Umbilical cord (tissue), 2 donors: ENCODE measurements around the gene PROZ. TPM values are rescaled to one million over a fixed set of nuclear protein-coding genes. Genes with fewer than 3 reads are reported as not detected.
A peak's percentile ranks its signal among the peaks of the same experiment; 100 is the strongest.

Experiments used
- DNase-seq: peaks from one replicate; pipeline ENCODE4 v3.0.0-alpha.2; 2015; ENCODE audit warnings: low spot score
- total RNA-seq: library from RNA; depleted of rRNA; stranded (reverse); fragments of >200 nt; gene quantifications from one replicate; pipeline ENCODE4 v1.2.3, GENCODE V29; 2014; ENCODE audit warnings: low replicate concordance; ENCODE audit not compliant: insufficient read depth

The PROZ gene
- total RNA-seq, 1 donor from 2014 or later = 3.1 TPM

DNA sequence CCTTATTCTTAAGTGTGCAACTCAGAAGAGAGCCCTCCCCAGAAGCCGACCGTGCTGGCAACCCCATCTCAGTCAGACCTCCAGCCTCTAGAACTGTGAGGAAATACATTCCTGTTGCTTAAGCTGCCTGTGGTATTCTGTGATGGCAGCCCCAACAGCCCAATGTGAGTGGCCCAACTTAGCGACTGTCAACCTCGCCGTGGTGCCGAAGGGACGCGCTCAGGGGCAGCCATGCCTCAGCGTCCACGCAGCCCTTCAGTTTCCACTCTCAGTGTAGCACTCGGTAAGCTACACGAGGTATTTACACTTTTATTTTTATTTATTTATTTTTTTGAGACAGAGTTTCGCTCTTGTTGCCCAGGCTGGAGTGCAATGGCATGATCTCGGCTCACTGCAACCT lies 18.4 kb downstream of the PROZ start:
- no peak for DNase-seq

DNA sequence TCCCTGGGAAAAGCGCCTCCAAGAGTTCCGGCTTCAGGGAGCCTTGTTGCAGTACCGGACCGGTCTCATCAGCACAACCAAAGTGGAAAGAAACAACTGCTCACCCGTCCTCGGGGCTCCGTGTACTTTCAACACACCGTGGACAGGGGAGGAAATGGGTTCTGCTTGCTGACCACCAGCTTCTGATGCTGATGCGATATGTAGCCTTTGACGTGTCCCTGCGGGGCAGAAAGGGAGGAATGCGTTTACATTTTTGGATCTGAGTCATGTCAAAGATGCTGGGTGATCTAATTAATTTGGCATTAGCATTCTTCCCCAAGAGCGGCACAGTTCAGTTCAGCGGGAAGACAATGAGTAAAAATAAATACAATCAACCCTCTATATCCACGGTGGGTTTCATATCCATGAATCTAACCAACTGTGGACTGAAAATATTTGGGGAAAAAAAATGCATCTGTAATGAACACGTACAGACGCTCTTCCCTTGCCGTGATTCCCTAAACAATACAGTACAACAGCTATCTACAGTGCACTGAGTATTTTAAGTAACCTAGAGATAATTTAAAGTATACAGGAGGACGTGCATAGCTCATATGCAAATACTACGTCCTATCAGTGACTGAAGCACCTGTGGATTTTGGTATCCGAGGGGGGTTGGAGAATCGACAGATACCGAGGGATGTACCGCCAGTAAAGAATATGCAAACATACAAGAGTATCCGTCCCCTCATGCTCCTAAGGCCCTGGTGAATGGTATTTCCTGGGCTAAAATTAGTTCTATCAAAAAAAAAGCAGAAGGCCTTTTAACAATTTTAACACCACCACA lies 19.8 kb downstream of the PROZ start:
- DNase-seq = no peak

DNA sequence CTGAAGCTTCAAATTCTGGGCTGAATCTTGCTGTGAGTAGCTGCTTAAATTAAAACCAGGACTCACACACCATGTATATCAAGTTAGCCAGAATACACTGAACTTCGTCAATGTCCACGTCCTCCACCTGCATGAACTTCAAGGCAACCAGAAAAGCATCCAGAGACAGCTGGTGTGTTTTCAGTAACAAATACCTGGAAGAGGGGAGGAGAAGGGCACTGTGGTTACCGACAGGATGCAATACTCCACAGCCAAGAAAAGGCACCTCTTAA lies 20.4 kb downstream of the PROZ start:
- no peak for DNase-seq

DNA sequence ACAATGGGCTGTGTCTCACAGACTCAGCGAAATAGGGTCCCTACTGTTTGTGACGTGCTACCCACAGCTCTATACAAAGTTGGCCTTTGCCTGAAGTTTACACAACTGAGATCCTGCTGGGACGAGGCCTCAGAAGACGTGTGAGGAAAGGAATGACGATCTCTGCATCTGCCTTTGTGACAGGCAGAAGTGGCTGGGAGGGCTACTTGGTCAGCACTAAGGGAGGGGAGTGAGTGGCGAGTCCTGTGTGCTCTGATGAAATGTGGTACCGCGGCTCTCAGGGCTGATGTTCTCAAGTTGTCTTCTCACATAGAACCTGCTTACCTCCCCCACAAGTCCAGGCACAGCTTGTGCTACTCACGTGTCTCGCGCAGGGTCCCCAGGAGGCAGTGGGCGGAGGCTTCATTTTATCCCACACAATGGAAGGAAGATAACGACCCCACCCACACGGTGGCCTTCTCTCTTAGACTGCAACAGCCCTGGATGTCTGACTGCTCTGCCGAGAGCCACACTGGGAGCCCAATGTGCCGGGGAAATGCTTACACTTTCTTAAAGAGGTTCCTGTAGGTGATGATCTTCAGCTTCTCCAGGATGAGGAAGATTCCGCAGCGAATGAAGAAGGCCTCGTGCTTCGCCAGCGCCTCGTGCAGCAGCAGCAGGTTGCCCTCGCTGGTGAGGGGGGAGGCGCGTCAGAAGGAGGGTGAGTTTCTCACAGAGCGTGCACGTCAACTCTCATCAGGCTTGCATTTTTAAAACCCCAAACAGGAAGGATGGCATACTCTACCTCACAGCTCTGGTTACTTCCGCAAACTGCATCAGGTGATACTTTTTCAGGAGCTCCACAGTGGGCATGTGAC lies 21.2 kb downstream of the PROZ start:
- DNase-seq = no peak

DNA sequence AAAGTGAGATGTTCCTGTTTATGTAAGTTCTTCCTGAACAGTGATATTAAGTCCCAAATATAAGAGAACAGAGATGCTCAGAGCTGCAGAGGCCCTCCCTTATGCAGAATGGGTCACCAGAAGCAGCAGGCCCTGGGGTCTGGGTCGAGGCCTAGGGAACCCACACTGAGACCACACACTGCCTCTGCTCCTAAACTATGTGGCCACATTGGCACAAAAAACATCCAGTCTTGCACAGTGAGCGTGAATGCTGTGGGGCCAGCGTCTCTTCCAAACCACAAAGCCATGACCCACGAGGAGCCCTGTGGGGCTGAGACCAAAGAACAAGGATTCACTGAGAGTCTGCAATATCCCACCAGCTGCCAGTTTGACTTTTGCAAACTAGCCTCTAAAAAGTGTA lies 23.6 kb downstream of the PROZ start:
- no peak for DNase-seq

DNA sequence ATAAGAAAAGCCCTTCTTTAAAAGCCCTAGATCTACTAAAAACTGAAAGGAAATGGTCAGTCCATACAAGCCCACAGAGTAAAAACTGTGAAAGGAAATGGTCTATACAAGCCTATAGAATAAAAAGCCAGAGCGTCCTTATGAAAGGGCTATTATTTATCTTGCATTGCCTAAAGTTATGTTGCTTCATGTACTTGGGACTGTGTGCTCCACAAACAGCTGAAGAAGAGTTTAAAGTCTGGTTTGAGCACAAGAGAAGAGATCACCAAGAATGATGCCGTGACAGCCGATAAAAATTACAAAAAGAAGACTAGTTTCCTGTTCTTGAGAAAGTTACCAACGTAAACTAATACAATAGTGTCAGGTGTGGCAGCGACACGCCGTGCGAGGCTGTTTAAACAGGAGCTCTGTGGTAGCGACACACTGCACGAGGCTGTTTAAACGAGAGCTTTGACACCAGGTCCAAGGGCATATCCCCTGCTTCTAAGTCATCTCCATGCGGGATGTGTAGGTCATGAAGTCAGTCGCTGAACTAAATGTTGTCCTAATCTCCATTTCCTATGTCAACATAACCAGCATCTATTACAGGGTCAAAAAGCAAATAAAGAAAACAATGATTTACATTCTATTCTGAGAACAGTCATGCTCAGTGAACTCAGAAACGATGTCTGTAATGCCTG lies 25.1 kb downstream of the PROZ start:
- DNase-seq = no peak

DNA sequence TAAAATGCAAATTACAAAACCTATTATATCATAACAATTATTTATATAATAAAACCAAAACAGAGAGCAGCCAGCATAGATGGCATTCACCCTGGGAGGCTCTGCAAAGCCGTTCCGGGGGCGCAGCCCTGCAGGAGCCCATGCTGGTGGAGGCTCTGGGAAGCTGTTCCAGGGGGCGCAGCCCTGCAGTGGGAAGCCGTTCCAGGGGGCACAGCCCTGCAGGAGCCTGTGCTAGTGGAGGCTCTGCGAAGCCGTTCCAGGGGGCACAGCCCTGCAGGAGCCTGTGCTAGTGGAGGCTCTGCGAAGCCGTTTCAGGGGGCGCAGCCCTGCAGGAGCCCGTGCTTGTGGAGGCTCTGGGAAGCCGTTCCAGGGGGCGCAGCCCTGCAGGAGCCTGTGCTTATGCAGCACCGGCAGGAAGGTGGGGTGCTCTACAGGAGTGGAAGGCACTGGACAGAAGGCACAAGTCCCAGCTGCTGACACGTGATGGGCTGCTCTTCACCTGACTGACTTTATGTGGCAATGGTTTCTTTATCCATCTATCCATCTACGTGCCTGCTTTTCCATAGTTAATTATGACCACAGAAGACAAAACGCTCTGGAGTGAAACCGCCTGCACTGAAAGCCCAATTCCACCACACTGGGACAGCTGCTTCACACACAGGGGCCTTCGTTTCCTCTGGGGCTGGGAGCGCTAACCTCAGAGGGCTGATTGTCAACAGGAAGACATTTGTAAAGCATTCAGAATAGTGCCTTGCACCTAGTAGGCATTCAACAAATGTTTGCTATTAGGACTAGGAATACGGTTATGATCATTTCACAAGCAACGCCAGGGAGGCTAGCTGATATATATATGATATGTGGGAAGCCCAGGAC lies 26.4 kb downstream of the PROZ start:
- DNase-seq = no peak

DNA sequence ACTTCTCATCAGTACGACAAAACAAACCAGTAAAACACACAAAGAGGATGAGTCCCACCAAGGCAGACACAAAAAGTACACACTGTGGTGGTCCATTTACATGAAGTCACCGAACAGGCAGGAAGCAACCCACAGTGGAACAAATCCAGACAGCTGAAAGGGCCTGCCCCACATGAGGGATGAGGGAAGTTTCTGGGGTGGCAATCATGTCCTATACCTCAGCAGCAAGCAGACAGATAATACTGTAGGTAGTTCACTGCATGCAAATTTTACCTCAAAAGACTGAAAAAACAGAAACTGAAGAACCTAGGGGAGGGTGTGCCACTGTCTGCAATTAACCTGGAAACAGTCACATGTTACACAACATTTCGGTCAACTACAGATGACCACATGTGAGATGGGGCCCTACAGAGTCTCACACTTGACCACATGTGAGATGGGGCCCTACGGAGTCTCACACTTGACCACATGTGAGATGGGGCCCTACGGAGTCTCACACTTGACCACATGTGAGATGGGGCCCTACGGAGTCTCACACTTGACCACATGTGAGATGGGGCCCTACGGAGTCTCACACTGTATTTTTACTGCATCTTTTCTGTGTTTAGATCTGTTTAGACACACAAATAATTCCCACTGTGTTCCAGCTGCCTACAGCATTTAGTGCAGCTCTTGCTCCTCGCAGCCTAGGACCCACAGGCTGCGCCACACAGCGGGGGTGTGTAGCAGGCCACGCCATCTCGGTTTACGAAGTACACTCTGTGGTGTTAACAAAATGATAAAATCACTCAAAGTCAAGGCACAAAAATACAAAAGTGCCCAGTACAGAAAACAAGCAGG lies 27.8 kb downstream of the PROZ start:
- DNase-seq = no peak

DNA sequence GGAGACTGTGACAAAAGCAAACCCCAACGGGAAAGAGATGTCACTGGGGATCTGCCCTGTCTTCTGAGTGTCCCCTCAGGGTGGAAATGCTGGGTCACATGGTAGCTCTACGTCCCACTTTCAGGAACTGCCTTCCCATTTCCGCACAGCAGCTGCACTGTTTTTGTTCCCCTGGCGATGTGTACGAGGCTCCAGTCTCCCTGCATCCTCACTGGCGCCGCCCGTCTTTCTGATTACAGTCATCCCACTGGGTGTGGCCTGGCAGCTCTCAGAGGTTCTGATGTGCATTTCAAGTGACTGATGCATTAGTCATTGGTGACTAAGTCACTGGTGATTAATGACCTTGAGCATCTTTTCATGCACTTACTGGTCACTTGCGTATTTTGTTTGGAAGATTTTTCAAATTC lies 28.8 kb downstream of the PROZ start:
- DNase-seq = peak; percentile 74

DNA sequence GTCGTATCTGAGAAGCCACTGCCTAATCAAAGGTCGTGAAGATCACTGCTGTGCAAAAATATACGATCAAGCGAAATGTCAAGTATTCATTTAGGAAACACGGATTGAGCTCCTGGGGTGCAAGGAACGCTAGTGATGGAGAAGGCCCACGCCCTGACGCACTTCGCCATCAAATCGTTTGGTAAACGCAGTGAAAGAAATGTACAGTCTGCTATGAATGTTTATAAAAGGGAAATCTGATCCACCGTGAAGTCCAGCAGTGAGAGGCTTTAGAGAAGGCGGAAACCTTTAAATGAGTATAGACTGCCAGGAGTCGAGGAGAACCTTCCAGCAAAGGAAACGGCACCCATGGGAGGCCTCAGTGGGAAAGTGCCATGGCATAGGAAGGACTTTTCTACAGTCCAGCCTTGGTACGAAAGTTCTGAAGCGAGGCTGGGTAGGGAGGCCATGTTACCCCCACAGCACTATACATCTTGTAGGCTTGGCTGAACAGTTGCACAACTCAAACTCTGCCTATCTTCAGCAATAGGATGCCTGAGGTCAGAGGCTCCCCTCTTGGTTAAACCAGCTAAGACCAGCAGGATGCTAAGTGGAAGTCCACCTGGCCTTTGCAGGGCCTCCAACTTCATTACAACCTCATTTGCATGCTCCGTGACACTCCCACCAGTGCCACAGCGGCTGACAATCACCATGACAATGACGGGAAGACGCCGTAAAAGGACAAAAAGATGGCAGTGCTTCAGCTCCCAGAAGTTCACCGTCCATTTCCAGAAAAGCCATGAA lies 29.6 kb downstream of the PROZ start:
- no peak for DNase-seq

DNA sequence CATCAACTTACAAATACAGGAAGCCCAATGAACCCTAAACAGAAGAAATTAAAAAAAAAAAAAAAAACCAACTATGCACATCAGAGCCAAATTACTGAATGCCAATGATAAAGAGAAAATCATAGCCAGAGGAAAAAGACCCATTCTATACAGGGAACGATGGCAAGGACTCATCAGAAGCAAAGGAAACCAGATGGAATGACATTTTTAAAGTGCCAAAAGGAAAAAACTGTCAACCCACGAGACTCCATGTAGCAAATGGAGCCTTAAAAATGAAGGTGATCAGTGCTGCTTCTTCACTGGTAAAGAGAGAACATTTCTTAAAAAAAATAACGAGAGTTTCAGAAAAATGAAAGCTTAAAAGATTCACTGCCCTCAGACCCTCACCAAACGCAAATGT lies 31.7 kb downstream of the PROZ start:
- DNase-seq = no peak

DNA sequence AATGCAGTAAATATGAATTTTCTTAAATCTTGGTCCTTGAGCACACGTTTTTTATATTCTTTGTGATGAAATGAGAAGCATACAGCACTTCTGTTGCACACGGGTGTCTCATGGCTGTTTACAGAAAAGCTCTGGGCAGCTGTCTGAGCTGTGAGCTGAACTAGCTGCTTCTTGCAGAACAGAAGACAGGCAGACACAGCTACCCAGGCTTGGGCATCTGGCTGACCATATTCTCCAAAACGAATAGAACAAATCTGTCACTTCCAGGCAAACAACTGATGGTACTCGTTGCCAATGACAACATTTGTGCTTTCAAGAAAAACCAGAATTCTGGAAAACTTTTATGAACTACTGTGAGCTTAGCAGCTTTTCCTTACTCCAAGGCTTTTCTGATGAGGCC lies 33.8 kb downstream of the PROZ start:
- no peak for DNase-seq

DNA sequence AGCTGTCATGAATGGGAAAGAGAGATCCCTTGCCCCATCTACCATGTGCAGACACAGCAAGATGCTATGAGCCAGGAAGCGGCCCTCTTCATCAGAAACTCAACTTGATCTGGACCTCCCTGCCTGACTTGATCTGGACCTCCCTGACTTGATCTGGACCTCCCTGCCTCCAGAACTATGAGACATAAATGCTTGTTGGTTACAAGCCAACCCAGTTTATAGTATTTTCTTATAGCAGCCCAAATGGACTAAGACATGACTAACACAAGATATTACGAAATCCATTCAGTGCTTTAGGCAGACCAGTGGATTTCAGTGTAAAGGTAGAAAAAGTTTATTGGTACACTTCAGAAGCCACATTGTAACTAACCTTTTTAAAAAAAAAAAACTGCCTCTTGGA lies 34.5 kb downstream of the PROZ start:
- no peak for DNase-seq

DNA sequence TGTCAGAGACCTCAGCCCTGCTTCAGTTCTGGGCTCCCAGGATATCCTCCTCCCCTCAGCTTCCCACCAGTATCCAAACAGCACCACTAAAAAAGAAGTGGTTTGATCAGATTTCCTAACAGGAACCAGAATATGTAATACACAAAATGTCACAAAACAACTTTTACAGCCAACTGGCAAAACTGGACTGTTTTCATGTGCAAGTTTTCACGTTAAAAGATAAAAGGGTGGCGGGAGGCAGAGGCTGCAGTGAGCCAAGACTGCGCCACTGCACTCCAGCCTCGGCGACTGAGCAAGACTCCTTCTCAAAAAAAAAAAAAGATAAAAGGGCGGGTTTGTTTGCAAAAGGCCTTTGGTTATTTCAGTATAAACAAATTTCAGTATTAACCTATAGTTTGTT lies 36.9 kb downstream of the PROZ start:
- no peak for DNase-seq

DNA sequence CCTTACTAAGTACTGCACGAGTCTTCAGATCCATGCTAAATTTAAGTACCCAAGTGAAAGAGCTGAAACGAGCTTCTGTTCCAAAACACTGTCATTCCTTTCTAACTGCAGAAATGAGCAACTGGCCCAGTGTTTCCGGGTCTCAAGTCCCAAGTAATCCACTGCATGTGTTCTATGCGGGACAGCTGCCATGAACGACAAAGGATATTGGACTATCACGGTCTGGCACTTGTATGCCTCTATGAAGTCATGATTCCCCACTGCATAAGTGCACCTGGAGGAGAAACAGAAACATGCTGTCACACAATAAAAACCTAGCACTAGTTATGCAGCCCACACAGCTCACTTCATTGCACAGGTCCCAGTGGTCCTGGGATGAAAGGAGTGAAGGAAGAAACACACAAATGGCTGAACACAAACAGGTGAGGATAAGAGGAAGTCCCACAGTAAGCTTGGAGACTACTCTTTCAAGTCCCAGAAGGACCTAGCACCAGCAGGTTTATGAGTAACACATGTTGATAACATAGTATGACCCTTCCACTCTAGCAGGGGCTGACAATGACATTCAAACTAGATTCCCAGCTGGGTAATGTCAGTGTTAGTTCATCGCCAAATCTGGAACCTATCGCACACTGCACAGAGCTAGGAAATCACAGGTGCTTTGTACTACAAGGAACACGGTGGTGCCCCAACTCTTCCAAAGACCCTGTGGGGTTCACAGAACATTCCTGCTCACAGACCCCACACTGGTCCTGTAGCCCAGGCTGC lies 38.7 kb downstream of the PROZ start:
- DNase-seq = no peak

DNA sequence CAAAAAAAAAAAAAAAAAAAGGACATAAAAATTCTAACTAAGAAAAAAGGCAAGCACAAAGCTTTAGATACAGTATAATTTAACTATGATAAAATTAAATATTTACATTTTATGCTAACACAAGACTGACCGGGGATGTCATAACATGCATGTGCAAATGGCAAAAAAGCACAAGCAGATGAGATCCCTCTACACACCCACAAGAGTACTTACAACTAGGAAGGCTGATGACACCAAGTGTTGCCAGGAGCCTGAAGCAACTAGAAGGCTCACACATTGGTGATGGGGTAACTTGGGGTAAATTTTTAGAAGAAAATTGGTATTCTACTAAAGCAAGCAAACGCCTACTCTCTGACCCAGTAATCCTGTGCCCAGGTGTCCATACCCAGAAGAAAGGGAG lies 43.4 kb downstream of the PROZ start:
- no peak for DNase-seq

DNA sequence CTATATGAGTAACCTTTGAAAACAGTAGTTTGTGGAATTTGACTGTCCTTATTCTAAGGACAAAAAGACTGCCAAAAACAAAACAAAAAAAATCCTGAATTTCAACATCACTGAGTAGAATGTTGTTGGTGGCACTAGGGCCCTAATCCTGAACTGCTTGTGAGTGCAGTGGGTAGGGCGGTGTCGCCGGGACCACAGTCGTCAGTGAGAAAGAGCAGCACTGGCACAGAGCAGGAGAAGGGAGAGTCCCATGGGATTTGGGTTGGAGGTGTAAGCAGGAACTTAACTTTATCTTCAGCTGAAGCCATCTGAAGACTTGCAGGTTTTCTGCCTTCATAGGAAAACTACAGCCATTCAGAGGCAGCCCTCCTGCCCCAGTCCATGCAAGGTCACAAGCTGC lies 44.5 kb downstream of the PROZ start:
- no peak for DNase-seq

DNA sequence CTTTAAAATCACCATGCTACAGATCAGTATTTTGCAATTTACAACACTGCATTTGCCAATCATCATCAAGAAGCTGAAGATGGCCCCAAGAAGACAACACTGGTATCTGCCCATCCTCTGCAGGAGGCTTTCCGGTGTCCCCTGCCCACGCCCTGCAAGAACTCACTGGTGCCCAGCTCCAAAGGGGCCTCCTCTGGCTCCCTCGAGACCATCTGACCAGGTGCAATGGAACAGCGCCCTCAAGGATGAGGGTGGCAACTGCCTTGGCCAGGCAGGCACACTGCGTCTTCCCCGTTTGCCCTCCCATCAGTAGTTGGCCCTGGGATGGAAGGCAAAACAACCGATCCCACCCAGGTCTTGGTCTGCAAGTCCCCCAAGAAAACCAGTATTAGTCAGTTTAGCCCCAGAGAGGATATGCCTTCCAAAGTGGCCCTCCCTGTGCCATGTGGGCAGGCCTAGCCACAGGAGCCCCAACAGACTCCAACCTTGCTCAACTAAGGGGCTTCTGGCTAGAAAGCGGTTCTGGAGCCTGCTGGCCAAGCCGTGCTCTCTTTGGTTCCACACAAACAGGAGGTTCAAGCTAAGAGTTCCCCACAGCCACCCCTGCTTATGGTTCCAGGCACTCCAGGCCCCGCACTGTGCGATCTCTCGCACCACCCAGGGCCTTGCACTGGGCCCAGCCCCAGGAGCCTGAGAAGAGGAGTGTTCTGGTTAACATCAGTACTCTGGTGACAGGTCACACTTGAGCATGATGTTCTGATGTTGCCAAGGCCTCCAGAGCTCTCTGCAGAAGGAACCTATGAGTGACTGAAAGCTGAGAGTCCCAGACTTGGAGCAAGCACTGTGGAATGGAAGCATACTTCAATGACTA lies 45.3 kb downstream of the PROZ start:
- peak; percentile 33 for DNase-seq
